OCI-LY7 (cell line): ENCODE measurements around the gene HOXA3.

ENCODE experiments used
- CTCF ChIP-seq: fragments of 200-600 bp; sonication (generic); conservative IDR thresholded peaks from 2 replicates; pipeline ENCODE4 v1.5.1; 2014; ENCODE audit warnings: mild to moderate bottlenecking, antibody characterized with exemption, low read length, moderate library complexity, mixed read lengths
- EZH2phosphoT487 ChIP-seq: fragments of 200-600 bp; sonication (generic); IDR thresholded peaks from 2 replicates; pipeline ENCODE4 v1.6.1; 2018; ENCODE audit warnings: low read depth, borderline replicate concordance, mild to moderate bottlenecking, mixed run types, antibody characterized with exemption, low read length, moderate library complexity, mixed read lengths

DNA sequence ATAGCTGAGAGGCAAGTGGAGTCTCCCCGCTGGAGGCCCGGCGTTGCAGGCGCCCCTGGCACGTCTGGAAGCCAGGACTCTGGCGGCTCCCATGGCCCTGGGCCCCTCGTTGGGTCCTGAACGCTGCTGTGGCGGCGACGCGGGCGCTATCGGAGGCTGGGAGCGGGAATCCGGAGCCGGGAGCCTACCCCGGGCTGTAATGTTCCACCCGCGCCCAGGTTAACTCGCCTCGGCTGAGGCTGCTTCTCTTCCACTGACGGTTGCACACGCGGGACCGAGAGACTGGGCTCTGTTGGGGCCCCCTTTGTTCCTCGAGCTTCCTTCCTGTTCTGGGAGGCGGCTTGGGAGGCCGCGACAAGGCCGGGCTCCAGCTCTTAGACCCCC is 7.6 kb downstream of the HOXA3 start:
- TF ChIP-seq EZH2phosphoT487, result no peak
- TF ChIP-seq CTCF, result no peak
